Measurements from ENCODE around the gene ATXN7. TPM values are rescaled to one million over a fixed set of nuclear protein-coding genes. Genes with fewer than 3 reads are reported as not detected.

The ATXN7 gene
- total and polyA plus RNA-seq, 10 of the 15 experiments (the other 5 are each of a cell fraction or from before 2014, with no cell fraction given) = 0.83 to 24.6 (median 8.5) TPM

GRCh38 chr3:63964681-63965485 is 101.2 kb downstream of the ATXN7 start:
- no peaks in the 10 kb centered on the region for H3K36me3 ChIP-seq (ENCODE audit: control insufficient read depth in 2 of 2, insufficient read depth in 2 of 2, low read length in 1 of 2)
- DNase-seq (ENCODE audit: low read depth, low spot score) (no peak), ATAC-seq (no peak), FAIRE-seq (no peak)
- 0 out of 2 replicates have a peak, but pooled peaks have one; percentile 6 for TF ChIP-seq NFIC (IDR thresholded peaks at IDR 0.05; ENCODE audit: low read depth, low read length)
- no peak for TF ChIP-seq PML (IDR thresholded peaks at IDR 0.05; ENCODE audit: low read length)
- TF ChIP-seq ZBED1 (IDR thresholded peaks at IDR 0.05; ENCODE audit: borderline replicate concordance) = no peak
- peak; percentile 13; the same call in 1 of the 2 replicates for TF ChIP-seq RUNX3 (IDR thresholded peaks at IDR 0.05; ENCODE audit: low read length)
- no peak for TF ChIP-seq JUND (IDR thresholded peaks at IDR 0.05; ENCODE audit: low read depth, low read length)
- TF ChIP-seq SPI1 (IDR thresholded peaks at IDR 0.05; ENCODE audit: borderline replicate concordance, insufficient read depth, low read depth, low read length) = no peak
- no peak for TF ChIP-seq ASH2L (IDR thresholded peaks at IDR 0.05; ENCODE audit: borderline replicate concordance, low read depth)
- H4K20me1 ChIP-seq (ENCODE audit: control insufficient read depth, insufficient read depth) = no peaks in the 10 kb centered on the region
- ChIA-PET RAD21 (ENCODE audit: unreplicated experiment) (interaction anchor here (0.8 to 1.9 kb wide), 7 partner anchors 14 to 261 kb away, joined by 3 to 5 read pairs (median 3); no protein-coding TSS in a partner anchor), POLR2A (interaction anchor here (0.8 kb wide), 1 partner anchor 43 kb away, joined by 3 read pairs; no protein-coding TSS in a partner anchor), SMC1A (ENCODE audit: uncharacterized antibody, unreplicated experiment) (interaction anchor here (0.7 to 5.0 kb wide), 8 partner anchors 12 to 58 kb away, joined by 3 to 29 read pairs (median 6); partner anchors contain the start of gene PSMD6), CTCF (interaction anchor here (0.6 to 12.2 kb wide), 9 partner anchors 7 to 520 kb away, joined by 3 to 154 read pairs (median 4); partner anchors contain the start of gene PSMD6)
- BruUV-seq (replicated peaks) = no TSS peak
- no peak overlapping the region for H2AFZ ChIP-seq (ENCODE audit: control insufficient read depth, low read depth, low read length)
- WGBS (ENCODE audit: insufficient coverage, insufficient replicate concordance, low lambda C conversion rate, missing lambda C conversion rate) = 58% methylated on average over 6 of the region's 6 CpGs
- no peak overlapping the region for H3K4me3 ChIP-seq
- peak overlapping the region; percentile 44 for H3K27ac ChIP-seq (ENCODE audit: control insufficient read depth, insufficient read depth)
- H3K4me1 ChIP-seq (ENCODE audit: control insufficient read depth, insufficient read depth, low read length) = peaks cover 36% of the 10 kb centered on the region
- in situ Hi-C loops (cut with MboI) = no loop called here
- H3K4me2 ChIP-seq (ENCODE audit: control insufficient read depth, insufficient read depth) = peak overlapping the region; percentile 30; the same call in 1 of the 2 replicates
- H3K9ac ChIP-seq (ENCODE audit: control insufficient read depth, insufficient read depth, low read length) = no peak overlapping the region
- intact Hi-C loops (cut with micrococcal nuclease; ENCODE audit: unreplicated experiment) = loop anchor here (5.0 kb wide), 1 partner anchor 53 kb away; the partner anchor contains the start of gene SCAANT1
- no peaks in the 10 kb centered on the region for H3K9me3 ChIP-seq (replicated peaks; ENCODE audit: control insufficient read depth, insufficient read depth, low read length)
- H3K27me3 ChIP-seq (replicated peaks in 1 of 2; ENCODE audit: control insufficient read depth in 2 of 2, insufficient read depth in 2 of 2, low read length in 1 of 2) = no peaks in the 10 kb centered on the region
- H3K79me2 ChIP-seq (ENCODE audit: control insufficient read depth, insufficient read depth, low read length) = peaks cover 21% of the 10 kb centered on the region

Measured in GM12878 (cell line).